HepG2 (cell line): ENCODE data around the gene ZNF189. TPM values are rescaled to one million over a fixed set of nuclear protein-coding genes. Genes with fewer than 3 reads are reported as not detected.

ENCODE experiments used
- ATRX ChIP-seq: sonication (generic); formaldehyde crosslinking; IDR thresholded peaks from 2 replicates; pipeline ENCODE4 v1.4.0; 2020; ENCODE audit warnings: missing genetic modification reagents, borderline replicate concordance
- CREM ChIP-seq, 2 experiments: sonication (generic) in 1 of 2; formaldehyde crosslinking in 1 of 2; IDR thresholded peaks; 2 replicates each; pipeline versions ENCODE4 v1.4.0 to v1.6.1; 2016 to 2020; ENCODE audit warnings: antibody characterized with exemption in 1 of 2, mild to moderate bottlenecking in 1 of 2, missing genetic modification reagents in 1 of 2
- DDIT3 ChIP-seq: sonication (generic); formaldehyde crosslinking; IDR thresholded peaks from 2 replicates; pipeline ENCODE4 v1.4.0; 2020; ENCODE audit warnings: mild to moderate bottlenecking, missing genetic modification reagents
- DNMT3B ChIP-seq: conservative IDR thresholded peaks from 2 replicates; pipeline ENCODE4 v1.6.1; 2016; ENCODE audit warnings: missing biosample characterization, control low read depth
- EEA1 ChIP-seq: sonication (generic); formaldehyde crosslinking; IDR thresholded peaks from 2 replicates; pipeline ENCODE4 v1.5.1; 2020; ENCODE audit warnings: mild to moderate bottlenecking, missing genetic modification reagents, borderline replicate concordance
- FOSL2 ChIP-seq: sonication (generic); formaldehyde crosslinking; IDR thresholded peaks from 2 replicates; pipeline ENCODE4 v1.4.0; 2020; ENCODE audit warnings: missing genetic modification reagents
- NFAT5 ChIP-seq: sonication (generic); formaldehyde crosslinking; IDR thresholded peaks from 2 replicates; pipeline ENCODE4 v1.4.0; 2020; ENCODE audit warnings: missing genetic modification reagents
- PCBP1 ChIP-seq: fragments of 200-400 bp; formaldehyde crosslinking; IDR thresholded peaks from 2 replicates; pipeline ENCODE4 v1.6.1; 2017; ENCODE audit warnings: mild to moderate bottlenecking, low read depth, low read length, borderline replicate concordance
- RNF2 ChIP-seq: fragments of 450-650 bp; conservative IDR thresholded peaks from 2 replicates; pipeline ENCODE4 v1.6.1; 2016; ENCODE audit warnings: low read depth
- SAP130 ChIP-seq: IDR thresholded peaks from 2 replicates; pipeline ENCODE4 v1.6.1; 2016; ENCODE audit warnings: low read depth
- SRSF1 ChIP-seq: fragments of 200-400 bp; formaldehyde crosslinking; optimal IDR thresholded peaks from 2 replicates; pipeline ENCODE3; 2017; ENCODE audit warnings: mild to moderate bottlenecking, low read depth, low read length, moderate library complexity
- TRIM22 ChIP-seq: fragments of 450-650 bp; IDR thresholded peaks from 2 replicates; pipeline ENCODE4 v1.6.1; 2017
- ZMAT3 ChIP-seq: sonication (generic); formaldehyde crosslinking; conservative IDR thresholded peaks from 2 replicates; pipeline ENCODE4 v1.7.0; 2021; ENCODE audit warnings: missing genetic modification reagents
- ZNF143 ChIP-seq: sonication (generic); formaldehyde crosslinking; IDR thresholded peaks from 2 replicates; pipeline ENCODE4 v1.4.0; 2020; ENCODE audit warnings: missing genetic modification reagents
- ZNF34 ChIP-seq: sonication (generic); formaldehyde crosslinking; IDR thresholded peaks from 2 replicates; pipeline ENCODE4 v1.4.0; 2020; ENCODE audit warnings: mild to moderate bottlenecking, missing genetic modification reagents, borderline replicate concordance
- ZNF430 ChIP-seq: sonication (generic); formaldehyde crosslinking; IDR thresholded peaks from 2 replicates; pipeline ENCODE4 v1.9.0; 2021; ENCODE audit warnings: mild to moderate bottlenecking, missing genetic modification reagents
- ZNF704 ChIP-seq: sonication (generic); formaldehyde crosslinking; IDR thresholded peaks from 2 replicates; pipeline ENCODE4 v1.8.1; 2023; ENCODE audit warnings: mild to moderate bottlenecking, inconsistent platforms, moderate library complexity, missing genetic modification reagents, borderline replicate concordance
- ZNF891 ChIP-seq: sonication (generic); formaldehyde crosslinking; IDR thresholded peaks from 2 replicates; pipeline ENCODE4 v1.5.0; 2020; ENCODE audit warnings: mild to moderate bottlenecking, missing genetic modification reagents
- ZSCAN5A ChIP-seq: sonication (generic); formaldehyde crosslinking; IDR thresholded peaks from 2 replicates; pipeline ENCODE4 v1.8.0; 2022; ENCODE audit warnings: mild to moderate bottlenecking, missing genetic modification reagents, borderline replicate concordance
- polyA plus RNA-seq, 8 experiments: library from polyadenylated mRNA; depleted of rRNA in 3 of 8; stranded (reverse) in 7 of 8; unstranded in 1 of 8; fragments of >200 nt; fragmentation: Illumina TruSeq in 4 of 8; extraction: Trizol in 4 of 8; gene quantifications; 2 replicates each; pipeline versions ENCODE4 v1.2.1 to v1.2.3, GENCODE V29; 2011 to 2016; ENCODE audit warnings: low read depth in 4 of 8, missing spikeins in 1 of 8, mixed read lengths in 1 of 8; ENCODE audit not compliant: insufficient read depth in 1 of 8
- total RNA-seq, 5 experiments: library from RNA; depleted of rRNA; stranded (reverse); fragments of >200 nt; fragmentation: Illumina TruSeq; extraction: Trizol; gene quantifications; 2 replicates each; pipeline ENCODE4 v1.2.3, GENCODE V29; 2016; ENCODE audit warnings: low read depth in 1 of 5

The ZNF189 gene
- total and polyA plus RNA-seq, 2 of the 13 experiments (the other 11 are each of a cell fraction or from before 2014, with no cell fraction given) = 8.4 to 50.0 TPM

GRCh38 chr9:101354143-101354764 lies 44.4 kb upstream of the ZNF189 start (continued):
- TF ChIP-seq ZSCAN5A (CRISPR knock-in tag) (no peak; the same call in 1 of the 2 replicates), DDIT3 (CRISPR knock-in tag) (no peak), ZMAT3 (no peak), TRIM22 (no peak), CREM (IDR thresholded peaks at IDR 0.05) (peak; percentile 85), CREM (CRISPR knock-in tag; IDR thresholded peaks at IDR 0.05) (no peak), ZNF143 (no peak), EEA1 (CRISPR knock-in tag) (no peak), PCBP1 (no peak), SRSF1 (no peak), FOSL2 (CRISPR knock-in tag) (peak; percentile 100), ZNF704 (CRISPR knock-in tag) (no peak), ZNF891 (CRISPR knock-in tag) (no peak), ZNF34 (no peak; the same call in 1 of the 2 replicates), ATRX (CRISPR knock-in tag) (no peak), ZNF430 (no peak), DNMT3B (CRISPR knock-in tag) (peak; percentile 99; the same call in 1 of the 2 replicates), SAP130 (CRISPR knock-in tag) (peak; percentile 80), RNF2 (no peak), NFAT5 (CRISPR knock-in tag) (no peak)
